Heart right ventricle (tissue), 16 donors: ENCODE measurements around the gene TTR. TPM values are rescaled to one million over a fixed set of nuclear protein-coding genes. Genes with fewer than 3 reads are reported as not detected.

Source experiments
- ATAC-seq, 8 donors: fragments of 200-7000 bp; cut with Tn5 transposase; one replicate each; pipeline ENCODE4 v1.9.1; 2020; ENCODE audit warnings: mild to moderate bottlenecking in 8 of 8, moderate library complexity in 8 of 8, moderate number of reproducible peaks in 1 of 8
- DNase-seq, 2 donors: peaks; one replicate each; pipeline ENCODE4 v3.0.0-alpha.2; 2020
- H3K27ac ChIP-seq, 10 donors: fragments of 200-600 bp; sonication (generic) in 2 of 10; one replicate each; pipeline versions ENCODE4 v1.5.0 to v1.8.0; 2020 to 2022; ENCODE audit warnings: mild to moderate bottlenecking in 3 of 10
- H3K27me3 ChIP-seq, 7 donors: fragments of 200-600 bp; one replicate each; pipeline ENCODE4 v1.8.0; 2021 to 2022; ENCODE audit warnings: mild to moderate bottlenecking in 2 of 7
- H3K36me3 ChIP-seq, 9 donors: fragments of 200-600 bp; sonication (generic) in 1 of 9; one replicate each; pipeline versions ENCODE4 v1.5.0 to v1.8.0; 2020 to 2022; ENCODE audit warnings: mild to moderate bottlenecking in 2 of 9
- H3K4me1 ChIP-seq, 9 donors: fragments of 200-600 bp; sonication (generic) in 1 of 9; one replicate each; pipeline versions ENCODE4 v1.5.0 to v1.8.0; 2020 to 2022; ENCODE audit warnings: mild to moderate bottlenecking in 4 of 9
- H3K4me3 ChIP-seq, 10 donors: fragments of 200-600 bp; sonication (generic) in 2 of 10; one replicate each; pipeline versions ENCODE4 v1.5.0 to v1.8.0; 2020 to 2022; ENCODE audit warnings: mild to moderate bottlenecking in 7 of 10, moderate library complexity in 2 of 10
- H3K9me3 ChIP-seq, 11 donors: fragments of 200-600 bp in 10 of 11; sonication (generic) in 2 of 11; one replicate each; pipeline versions ENCODE4 v1.5.0 to v1.8.0; 2013 to 2022; ENCODE audit warnings: mild to moderate bottlenecking in 2 of 11, control low read depth in 1 of 11, moderate library complexity in 1 of 11
- WGBS, 2 donors: extraction: QIAGEN DNeasy Blood & Tissue Kit; methylation state at CpG; one replicate each; pipeline ENCODE4 v1.1.7; 2013; ENCODE audit warnings: inconsistent platforms in 1 of 2; 5-methylcytosine and 5-hydroxymethylcytosine counted together
- intact Hi-C, 10 donors: fragments of 100-400 bp; cut with DNase I; formaldehyde crosslinking; loops; one replicate each; pipeline versions ENCODE4 v1.11.1 to v1.14.2; 2022
- polyA plus RNA-seq, 2 donors: library from polyadenylated mRNA; stranded (reverse); fragments of 200-250 nt; gene quantifications; one replicate each; pipeline ENCODE4 v1.2.3, GENCODE V29; 2013
- total RNA-seq, 10 donors: library from RNA; stranded (reverse); fragmentation: NEBNext Ultra II Directional in 3 of 10; extraction: Animal tissue kit (Norgen Biotek cat#: 25700) in 3 of 10; gene quantifications; one replicate each; pipeline versions ENCODE4 v1.2.1 to v1.2.4, GENCODE V29; 2021 to 2023
- TF ChIP-seq, protein P1 (sequence below), 9 donors: fragments of 200-600 bp; sonication (generic) in 2 of 9; IDR thresholded peaks; one replicate each; pipeline versions ENCODE4 v1.5.0 to v1.8.0; 2021 to 2022; ENCODE audit warnings: antibody characterized with exemption in 9 of 9, mild to moderate bottlenecking in 5 of 9, moderate library complexity in 1 of 9
- donor health status: Arrhythmogenic right ventricular cardiomyopathy.
- donor health status: ischemic (EF 13 %, LVEDD 7.1; RV severe dilation, severe dysfunction).
- donor health status: healthy with polysubstance abuse.
- donor health status: DM: no; HTN: yes; CAD: no.
- donor health status: DM: no; HTN: no; CAD: no.
- donor health status: ischemic (EF 25% LVEDD 6.9; RV normal size, moderate dysfunction).
- donor health status: ischemic (EF 25% LVEDD 5.7; RV mildly dilated, moderate dysfunction).
- donor health status: healthy.
- donor health status: DM: yes; HTN: yes; CAD: no.
- donor health status: Ischemic cardiomyopathy.
- donor health status: ischemic (EF 35%, LVEDD 5.7; RV mildly dilated, moderate dysfunction).
- donor health status: nonischemic (EF 11% LVEDD 7.7; RV severe dilation, severe dysfunction).
- donor health status: DM: yes; HTN: yes; CAD: no.
- donor health status: PGD.
- donor health status: ischemic (EF 29% LVEDD 5.4; RV normal size, mild dysfunction).
- donor health status: nonischemic (EF 23%, LVEDD 6.1; RV moderate dilation, normal function).

Gene TTR
- total and polyA plus RNA-seq, 12 donors: 0.46 to 1.6 TPM; not detected in 10

DNA sequence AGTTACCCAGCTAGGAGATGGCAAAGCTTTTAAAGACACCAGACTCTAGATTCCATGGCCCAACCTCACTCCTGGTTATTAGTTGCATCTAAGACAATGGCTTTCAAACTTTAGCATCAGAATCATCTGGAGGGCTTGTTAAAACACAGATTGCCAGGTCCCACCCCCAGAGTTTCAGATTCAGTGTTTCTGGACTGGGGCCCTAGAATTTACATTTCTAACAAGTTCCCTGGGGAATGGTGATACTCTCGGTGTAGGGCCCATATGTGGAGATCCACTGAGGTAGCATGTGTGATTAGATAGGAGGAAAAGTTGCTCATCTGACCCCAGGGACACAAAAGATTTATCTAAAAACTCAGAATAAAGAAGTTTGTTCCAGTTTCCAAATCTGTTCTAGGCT lies 14.5 kb upstream of the TTR start:
- 34 to 54% methylated on average over 1 of the region's 1 CpG for WGBS, 2 donors
- Histone ChIP-seq H3K36me3 (no peaks in the 10 kb centered on the region), H3K4me1 (no peaks in the 10 kb centered on the region), H3K27ac (no peak overlapping the region), H3K4me3 (no peak overlapping the region), H3K9me3 (no peaks in the 10 kb centered on the region), H3K27me3 (no peaks in the 10 kb centered on the region)
- intact Hi-C loops: no loop called here
- TF ChIP-seq, protein P1, sequence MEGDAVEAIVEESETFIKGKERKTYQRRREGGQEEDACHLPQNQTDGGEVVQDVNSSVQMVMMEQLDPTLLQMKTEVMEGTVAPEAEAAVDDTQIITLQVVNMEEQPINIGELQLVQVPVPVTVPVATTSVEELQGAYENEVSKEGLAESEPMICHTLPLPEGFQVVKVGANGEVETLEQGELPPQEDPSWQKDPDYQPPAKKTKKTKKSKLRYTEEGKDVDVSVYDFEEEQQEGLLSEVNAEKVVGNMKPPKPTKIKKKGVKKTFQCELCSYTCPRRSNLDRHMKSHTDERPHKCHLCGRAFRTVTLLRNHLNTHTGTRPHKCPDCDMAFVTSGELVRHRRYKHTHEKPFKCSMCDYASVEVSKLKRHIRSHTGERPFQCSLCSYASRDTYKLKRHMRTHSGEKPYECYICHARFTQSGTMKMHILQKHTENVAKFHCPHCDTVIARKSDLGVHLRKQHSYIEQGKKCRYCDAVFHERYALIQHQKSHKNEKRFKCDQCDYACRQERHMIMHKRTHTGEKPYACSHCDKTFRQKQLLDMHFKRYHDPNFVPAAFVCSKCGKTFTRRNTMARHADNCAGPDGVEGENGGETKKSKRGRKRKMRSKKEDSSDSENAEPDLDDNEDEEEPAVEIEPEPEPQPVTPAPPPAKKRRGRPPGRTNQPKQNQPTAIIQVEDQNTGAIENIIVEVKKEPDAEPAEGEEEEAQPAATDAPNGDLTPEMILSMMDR (IDR thresholded peaks at IDR 0.05): no peak
- ATAC-seq (no peak), DNase-seq (no peak)

DNA sequence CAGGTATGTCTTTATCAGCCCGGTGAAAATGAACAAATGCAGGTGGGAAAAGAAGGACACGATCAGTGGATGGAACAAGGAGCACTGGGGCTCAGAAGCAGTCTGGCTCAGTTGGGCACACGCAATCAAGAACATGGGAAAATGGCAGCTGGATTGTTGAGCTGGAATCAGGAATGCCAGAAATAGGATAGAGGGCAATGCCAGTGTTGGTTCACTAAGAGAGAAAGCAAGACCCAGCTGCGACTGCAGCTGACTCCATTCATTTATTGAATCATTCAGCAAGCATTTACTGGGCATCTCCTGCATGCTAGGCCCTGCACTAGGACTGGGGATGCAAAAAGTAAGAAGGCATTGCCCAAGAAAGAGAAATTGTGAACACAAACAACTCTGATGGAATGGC lies 13.6 kb upstream of the TTR start:
- no peak for ATAC-seq
- intact Hi-C loops: no loop called here
- H3K4me3 ChIP-seq: no peak overlapping the region
- no peaks in the 10 kb centered on the region for H3K36me3 ChIP-seq
- H3K27ac ChIP-seq: no peak overlapping the region
- TF ChIP-seq, protein P1 (IDR thresholded peaks at IDR 0.05): no peak
- no peaks in the 10 kb centered on the region for H3K9me3 ChIP-seq
- no peaks in the 10 kb centered on the region for H3K4me1 ChIP-seq
- H3K27me3 ChIP-seq: no peaks in the 10 kb centered on the region
- WGBS, 2 donors: 94 to 97% methylated on average over 4 of the region's 4 CpGs
- no peak for DNase-seq

DNA sequence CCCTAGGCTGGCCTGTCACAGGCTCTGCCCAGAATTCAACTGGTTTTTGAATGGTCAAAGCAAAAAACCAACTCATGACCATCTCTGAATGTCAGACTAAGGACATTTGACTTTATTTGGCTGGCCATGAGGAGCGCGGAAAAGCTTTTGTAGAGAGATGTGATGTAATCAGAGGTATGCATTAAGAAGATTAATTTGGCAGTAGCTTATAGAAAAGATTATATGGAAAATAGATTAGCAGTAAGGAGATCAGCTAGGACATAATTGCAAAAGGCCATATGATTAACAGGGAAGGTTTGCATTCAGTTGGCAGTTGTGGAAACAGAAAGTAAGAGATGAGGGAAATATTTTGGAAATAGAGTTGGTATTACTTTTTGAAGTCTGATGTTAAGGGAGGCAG lies 12.3 kb upstream of the TTR start:
- 97 to 99% methylated on average over 2 of the region's 2 CpGs for whole genome bisulfite sequencing, 2 donors

DNA sequence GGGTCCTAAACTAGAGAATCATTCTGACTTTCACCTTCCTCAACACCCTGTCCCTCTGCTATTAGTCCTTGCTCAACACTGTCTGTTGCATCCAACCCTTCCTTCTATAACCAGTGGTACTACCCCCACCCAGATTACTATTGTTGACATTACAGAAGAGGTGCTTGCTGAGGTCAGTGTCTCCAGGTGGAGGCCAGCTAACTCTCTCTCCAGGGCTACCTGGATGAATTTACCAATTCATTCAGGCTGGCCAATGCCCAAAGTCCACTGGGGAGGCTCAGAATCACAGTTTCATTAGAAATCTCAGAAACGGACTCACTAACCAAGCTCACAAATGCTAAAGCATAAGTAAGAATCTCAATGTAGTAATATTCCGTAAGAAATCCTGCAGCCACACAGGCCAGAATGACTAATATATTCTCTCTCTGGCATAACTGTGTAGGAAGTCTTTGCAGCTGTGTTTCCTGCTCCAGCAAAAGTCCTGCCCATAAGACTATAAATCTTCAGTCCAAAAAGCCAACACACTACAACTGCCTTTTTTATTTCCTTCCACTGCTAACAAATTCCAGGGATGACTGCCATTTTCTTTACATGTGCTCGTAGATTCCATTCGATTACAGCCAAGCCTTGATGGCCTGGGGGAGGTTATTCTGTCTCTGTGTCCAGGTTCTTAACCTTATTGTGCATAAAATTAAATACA lies 10.0 kb upstream of the TTR start:
- Histone ChIP-seq H3K4me1 (no peaks in the 10 kb centered on the region), H3K4me3 (no peak overlapping the region), H3K27ac (no peak overlapping the region), H3K36me3 (no peaks in the 10 kb centered on the region), H3K9me3 (no peaks in the 10 kb centered on the region), H3K27me3 (peaks cover 0 to 5% (median 0%) of the 10 kb centered on the region in 7 donors)
- DNase-seq (no peak), ATAC-seq (peak in 1 of 8 donors; percentile 2)
- TF ChIP-seq, protein P1 (IDR thresholded peaks at IDR 0.05): no peak
- intact Hi-C loops: no loop called here
- WGBS, 2 donors: 43 to 45% methylated on average over 4 of the region's 4 CpGs

More for the DNA sequence above, 12.3 kb upstream of the TTR start:
- H3K4me1 ChIP-seq: no peaks in the 10 kb centered on the region
- intact Hi-C loops: no loop called here
- no peaks in the 10 kb centered on the region for H3K9me3 ChIP-seq
- no peaks in the 10 kb centered on the region for H3K27me3 ChIP-seq
- no peaks in the 10 kb centered on the region for H3K36me3 ChIP-seq
- TF ChIP-seq, protein P1 (IDR thresholded peaks at IDR 0.05): no peak
- no peak overlapping the region for H3K4me3 ChIP-seq
- no peak overlapping the region for H3K27ac ChIP-seq
- ATAC-seq (no peak), DNase-seq (no peak)
